K562 (cell line): Measurements from ENCODE around the gene ACTL8. TPM values are rescaled to one million over a fixed set of nuclear protein-coding genes. Genes with fewer than 3 reads are reported as not detected.

Experiments
- BRF1 ChIP-seq: IDR thresholded peaks from 3 replicates; pipeline ENCODE4 v1.6.1; 2011; ENCODE audit warnings: borderline replicate concordance, mild to moderate bottlenecking; ENCODE audit not compliant: insufficient read length; ENCODE audit errors: extremely low read depth
- HEY1 ChIP-seq: fragments of 250-450 bp; sonication (Bioruptor Pico); IDR thresholded peaks from 2 replicates; pipeline ENCODE4 v1.5.0; 2020; ENCODE audit warnings: mild to moderate bottlenecking, moderate library complexity, borderline replicate concordance
- HSF4 ChIP-seq: fragments of 250-450 bp; sonication (Bioruptor Pico); IDR thresholded peaks from 2 replicates; pipeline ENCODE4 v2.1.2; 2022; ENCODE audit warnings: mild to moderate bottlenecking, moderate library complexity, borderline replicate concordance
- MBD1 ChIP-seq: fragments of 250-450 bp; sonication (Bioruptor Pico); IDR thresholded peaks from 2 replicates; pipeline ENCODE4 v1.8.0; 2022; ENCODE audit warnings: inconsistent platforms
- MCM2 ChIP-seq: fragments of 450-650 bp; IDR thresholded peaks from 2 replicates; pipeline ENCODE4 v1.6.1; 2017; ENCODE audit warnings: low read depth, mild to moderate bottlenecking
- NBN ChIP-seq: fragments of 450-650 bp; IDR thresholded peaks from 2 replicates; pipeline ENCODE4 v1.6.1; 2016; ENCODE audit warnings: low read depth, mild to moderate bottlenecking
- NKRF ChIP-seq: fragments of 450-650 bp; IDR thresholded peaks from 2 replicates; pipeline ENCODE4 v1.6.1; 2016; ENCODE audit warnings: borderline replicate concordance
- VEZF1 ChIP-seq: fragments of 200-800 bp; sonication (Bioruptor generic); IDR thresholded peaks from 2 replicates; pipeline ENCODE4 v1.6.1; 2017; ENCODE audit warnings: missing genetic modification characterization, missing compliant biosample characterization
- ZNF644 ChIP-seq: fragments of 200-800 bp; sonication (Bioruptor generic); IDR thresholded peaks from 2 replicates; pipeline ENCODE4 v1.6.1; 2016; ENCODE audit warnings: low read depth, missing genetic modification characterization, missing compliant biosample characterization
- ZNF655 ChIP-seq: fragments of 250-450 bp; sonication (Bioruptor Pico); IDR thresholded peaks from 2 replicates; pipeline ENCODE4 v1.5.0; 2021
- polyA plus RNA-seq, 8 experiments: library from polyadenylated mRNA; depleted of rRNA in 4 of 8; stranded (reverse) in 5 of 8; unstranded in 3 of 8; fragments of >200 nt; fragmentation: Nextera tagmentation in 2 of 8; fragmentation: Illumina TruSeq in 1 of 8; extraction: Ambion mirVana in 2 of 8; extraction: Trizol in 1 of 8; gene quantifications; 2 replicates each; pipeline versions ENCODE4 v1.2.1 to v1.2.3, GENCODE V29; 2011 to 2014; ENCODE audit warnings: inconsistent platforms in 1 of 8, missing spikeins in 1 of 8
- total RNA-seq, 7 experiments: library from RNA; depleted of rRNA in 6 of 7; stranded (reverse); fragments of >200 nt in 6 of 7; fragmentation: Illumina TruSeq in 2 of 7; extraction: Trizol in 2 of 7; gene quantifications; 2 replicates each; pipeline versions ENCODE4 v1.2.1 to v1.2.3, GENCODE V29; 2011 to 2021; ENCODE audit warnings: low replicate concordance in 1 of 7

ACTL8 gene
- total and polyA plus RNA-seq, 9 of the 15 experiments (the other 6 are each of a cell fraction or from before 2014, with no cell fraction given), result 0.30 to 3.3 (median 1.6) TPM

GRCh38 chr1:17870679-17871078 lies 115.5 kb downstream of the ACTL8 start (continued):
- no peak for TF ChIP-seq MBD1 (CRISPR knock-in tag)
- TF ChIP-seq VEZF1 (CRISPR knock-in tag), result no peak
- TF ChIP-seq MCM2, result no peak
- TF ChIP-seq BRF1, result no peak
- TF ChIP-seq NKRF, result no peak
- TF ChIP-seq ZNF644, result no peak
- no peak for TF ChIP-seq HEY1
- TF ChIP-seq ZNF655 (CRISPR knock-in tag), result no peak
- TF ChIP-seq NBN, result no peak
- TF ChIP-seq HSF4 (CRISPR knock-in tag), result no peak
